ENCODE measurements around the gene PPP1R14B. TPM values are rescaled to one million over a fixed set of nuclear protein-coding genes. Genes with fewer than 3 reads are reported as not detected.

PPP1R14B gene
- total and polyA plus RNA-seq, 2 of the 13 experiments (the other 11 are each of a cell fraction or from before 2014, with no cell fraction given), result 110 to 148 TPM

DNA sequence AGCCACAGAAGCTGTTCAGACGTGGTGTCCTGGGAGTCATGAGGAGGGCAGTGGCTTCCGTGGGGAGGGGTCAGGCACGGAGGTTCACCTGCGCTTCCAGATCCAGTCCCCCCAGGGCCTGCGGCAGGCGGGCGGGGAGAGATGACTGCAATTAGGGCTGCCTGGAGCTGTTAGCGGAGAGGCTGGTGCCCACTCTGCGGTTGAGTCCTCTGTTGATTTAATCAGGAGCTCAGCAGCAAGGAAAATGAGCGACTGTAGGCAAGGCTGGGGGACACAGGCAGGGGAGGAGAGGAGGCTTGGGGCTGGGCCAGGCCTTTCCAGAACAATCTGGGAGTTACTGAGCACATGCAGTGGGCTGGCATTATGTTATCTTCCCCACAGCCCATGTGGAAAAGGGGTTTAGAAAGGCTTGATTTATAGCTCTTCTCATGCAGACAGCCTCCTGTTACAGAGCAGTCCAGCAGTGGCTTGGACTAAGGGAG, 17.7 kb upstream of the PPP1R14B start:
- peaks cover 15% of the 10 kb centered on the region for H3K4me1 ChIP-seq (ENCODE audit: insufficient read depth, low read length)
- H3K4me3 ChIP-seq (replicated peaks in 1 of 3; ENCODE audit: insufficient read depth in 1 of 3, low read depth in 2 of 3, low read length in 3 of 3), result no peak overlapping the region
- no peak overlapping the region for H3K9ac ChIP-seq (ENCODE audit: insufficient read depth, low read depth, low read length)
- no peaks in the 10 kb centered on the region for H3K9me3 ChIP-seq (ENCODE audit: low read length)
- H3K36me3 ChIP-seq (replicated peaks in 1 of 2; ENCODE audit: control insufficient read depth in 1 of 2, insufficient read depth in 2 of 2, low read length in 2 of 2), result peaks cover 2 to 25% of the 10 kb centered on the region in 2 experiments; a peak in 4 of 5 replicates
- ATAC-seq (no peak), FAIRE-seq (no peak), DNase-seq (ENCODE audit: low spot score) (no peak)
- intact Hi-C loops (cut with micrococcal nuclease; ENCODE audit: unreplicated experiment), result no loop called here
- ChIA-PET POLR2A (interaction anchor here (1.4 kb wide), 1 partner anchor 12 kb away, joined by 7 read pairs; no protein-coding TSS in a partner anchor), CTCF (ENCODE audit: low intra/inter-chr PET ratio, low total read pairs) (no interaction called here)
- BruUV-seq (replicated peaks), result no TSS peak
- H3K27ac ChIP-seq (ENCODE audit: extremely low read length, insufficient read depth, low read length), result no peak overlapping the region
- no peak overlapping the region for H2AFZ ChIP-seq (ENCODE audit: low read length)
- in situ Hi-C loops (cut with HindIII; ENCODE audit: extremely low pct_ligation_motif_present, low pct_unique_long_range_greater_than_20kb), result no loop called here
- H3K27me3 ChIP-seq (ENCODE audit: control insufficient read depth in 1 of 2, insufficient read depth in 2 of 2, low read length in 2 of 2), result no peaks in the 10 kb centered on the region
- WGBS (ENCODE audit: low lambda C conversion rate), result 100% methylated on average over 9 of the region's 10 CpGs
- H4K20me1 ChIP-seq (ENCODE audit: insufficient read depth, low read length), result no peaks in the 10 kb centered on the region
- peaks cover 4% of the 10 kb centered on the region for H3K79me2 ChIP-seq (ENCODE audit: insufficient read depth, low read length)
- no peak overlapping the region for H3K4me2 ChIP-seq (ENCODE audit: low read depth, low read length)
- TF ChIP-seq, protein P1, sequence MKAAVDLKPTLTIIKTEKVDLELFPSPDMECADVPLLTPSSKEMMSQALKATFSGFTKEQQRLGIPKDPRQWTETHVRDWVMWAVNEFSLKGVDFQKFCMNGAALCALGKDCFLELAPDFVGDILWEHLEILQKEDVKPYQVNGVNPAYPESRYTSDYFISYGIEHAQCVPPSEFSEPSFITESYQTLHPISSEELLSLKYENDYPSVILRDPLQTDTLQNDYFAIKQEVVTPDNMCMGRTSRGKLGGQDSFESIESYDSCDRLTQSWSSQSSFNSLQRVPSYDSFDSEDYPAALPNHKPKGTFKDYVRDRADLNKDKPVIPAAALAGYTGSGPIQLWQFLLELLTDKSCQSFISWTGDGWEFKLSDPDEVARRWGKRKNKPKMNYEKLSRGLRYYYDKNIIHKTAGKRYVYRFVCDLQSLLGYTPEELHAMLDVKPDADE (CRISPR knock-in tag; IDR thresholded peaks at IDR 0.05), result no peak
- TF ChIP-seq RCOR2 (CRISPR knock-in tag; IDR thresholded peaks at IDR 0.05), result no peak
- no peak for TF ChIP-seq PRDM4 (CRISPR knock-in tag; IDR thresholded peaks at IDR 0.05; ENCODE audit: borderline replicate concordance)
- no peak for TF ChIP-seq ZNF660 (CRISPR knock-in tag; IDR thresholded peaks at IDR 0.05; ENCODE audit: borderline replicate concordance, low read depth)
- TF ChIP-seq HDAC1 (CRISPR knock-in tag; IDR thresholded peaks at IDR 0.05), result no peak
- no peak for TF ChIP-seq SRSF9 (IDR thresholded peaks at IDR 0.05; ENCODE audit: borderline replicate concordance, insufficient read depth, low read depth, low read length, poor library complexity, severe bottlenecking)
- TF ChIP-seq, protein P2, sequence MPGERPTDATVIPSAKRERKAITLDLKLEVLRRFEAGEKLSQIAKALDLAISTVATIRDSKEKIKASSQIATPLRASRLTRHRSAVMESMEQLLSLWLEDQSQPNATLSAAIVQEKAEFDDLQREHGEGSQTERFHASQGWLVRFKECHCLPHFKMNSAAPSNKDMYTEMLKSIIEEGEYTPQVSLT (CRISPR knock-in tag; IDR thresholded peaks at IDR 0.05; ENCODE audit: borderline replicate concordance, low read depth), result no peak
- TF ChIP-seq, protein P3, sequence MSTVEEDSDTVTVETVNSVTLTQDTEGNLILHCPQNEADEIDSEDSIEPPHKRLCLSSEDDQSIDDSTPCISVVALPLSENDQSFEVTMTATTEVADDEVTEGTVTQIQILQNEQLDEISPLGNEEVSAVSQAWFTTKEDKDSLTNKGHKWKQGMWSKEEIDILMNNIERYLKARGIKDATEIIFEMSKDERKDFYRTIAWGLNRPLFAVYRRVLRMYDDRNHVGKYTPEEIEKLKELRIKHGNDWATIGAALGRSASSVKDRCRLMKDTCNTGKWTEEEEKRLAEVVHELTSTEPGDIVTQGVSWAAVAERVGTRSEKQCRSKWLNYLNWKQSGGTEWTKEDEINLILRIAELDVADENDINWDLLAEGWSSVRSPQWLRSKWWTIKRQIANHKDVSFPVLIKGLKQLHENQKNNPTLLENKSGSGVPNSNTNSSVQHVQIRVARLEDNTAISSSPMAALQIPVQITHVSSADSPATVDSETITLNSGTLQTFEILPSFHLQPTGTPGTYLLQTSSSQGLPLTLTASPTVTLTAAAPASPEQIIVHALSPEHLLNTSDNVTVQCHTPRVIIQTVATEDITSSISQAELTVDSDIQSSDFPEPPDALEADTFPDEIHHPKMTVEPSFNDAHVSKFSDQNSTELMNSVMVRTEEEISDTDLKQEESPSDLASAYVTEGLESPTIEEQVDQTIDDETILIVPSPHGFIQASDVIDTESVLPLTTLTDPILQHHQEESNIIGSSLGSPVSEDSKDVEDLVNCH (CRISPR knock-in tag; IDR thresholded peaks at IDR 0.05), result no peak
- TF ChIP-seq TBX2 (CRISPR knock-in tag; IDR thresholded peaks at IDR 0.05; ENCODE audit: borderline replicate concordance), result no peak
- TF ChIP-seq CTCF (CRISPR knock-in tag; IDR thresholded peaks at IDR 0.05), result no peak
- TF ChIP-seq ZNF569 (CRISPR knock-in tag; IDR thresholded peaks at IDR 0.05; ENCODE audit: borderline replicate concordance), result no peak
- TF ChIP-seq, protein P4, sequence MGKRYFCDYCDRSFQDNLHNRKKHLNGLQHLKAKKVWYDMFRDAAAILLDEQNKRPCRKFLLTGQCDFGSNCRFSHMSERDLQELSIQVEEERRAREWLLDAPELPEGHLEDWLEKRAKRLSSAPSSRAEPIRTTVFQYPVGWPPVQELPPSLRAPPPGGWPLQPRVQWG (CRISPR knock-in tag; IDR thresholded peaks at IDR 0.05; ENCODE audit: borderline replicate concordance, low read depth), result no peak
- no peak for TF ChIP-seq ZNF496 (CRISPR knock-in tag; IDR thresholded peaks at IDR 0.05; ENCODE audit: insufficient replicate concordance)
- TF ChIP-seq ZNF605 (CRISPR knock-in tag; IDR thresholded peaks at IDR 0.05), result no peak
- TF ChIP-seq GTF3A (CRISPR knock-in tag; conservative IDR thresholded peaks at IDR 0.05), result no peak

All from HepG2 (cell line).